Vagina (tissue), 2 donors: Measurements from ENCODE around the gene RBM3.

Source experiments
- POLR2A ChIP-seq, 2 donors: fragments of 450-650 bp; IDR thresholded peaks; one replicate each; pipeline ENCODE4 v1.6.1; 2017; ENCODE audit warnings: antibody characterized with exemption in 2 of 2, mild to moderate bottlenecking in 2 of 2, moderate library complexity in 2 of 2
- TF ChIP-seq, protein P1 (sequence below), 3 experiments: fragments of 450-650 bp in 2 of 3; fragments of 200-600 bp in 1 of 3; sonication (generic) in 1 of 3; IDR thresholded peaks; one replicate each; pipeline ENCODE4 v1.5.1; 2017 to 2019; ENCODE audit warnings: antibody characterized with exemption in 3 of 3, mild to moderate bottlenecking in 2 of 3, moderate library complexity in 2 of 3

DNA sequence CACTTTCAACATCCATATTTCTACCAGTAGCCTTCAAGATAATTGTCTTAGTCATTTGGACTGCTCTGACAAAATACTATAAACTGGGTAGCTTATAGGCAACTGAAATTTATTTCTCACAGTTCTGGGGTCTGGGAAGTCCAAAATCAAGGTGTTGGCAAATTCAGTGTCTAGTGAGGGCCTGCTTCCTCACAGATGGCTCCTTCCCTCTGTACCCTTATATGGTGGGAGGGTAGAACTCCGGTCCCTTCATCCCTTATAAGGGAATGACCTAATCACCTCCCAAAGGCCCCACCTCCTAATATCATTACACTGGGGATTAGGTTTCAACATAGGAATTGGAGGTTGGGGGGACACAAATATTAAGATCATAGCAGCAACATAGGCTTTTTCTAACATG is 42.1 kb upstream of the RBM3 start:
- TF ChIP-seq, protein P1, sequence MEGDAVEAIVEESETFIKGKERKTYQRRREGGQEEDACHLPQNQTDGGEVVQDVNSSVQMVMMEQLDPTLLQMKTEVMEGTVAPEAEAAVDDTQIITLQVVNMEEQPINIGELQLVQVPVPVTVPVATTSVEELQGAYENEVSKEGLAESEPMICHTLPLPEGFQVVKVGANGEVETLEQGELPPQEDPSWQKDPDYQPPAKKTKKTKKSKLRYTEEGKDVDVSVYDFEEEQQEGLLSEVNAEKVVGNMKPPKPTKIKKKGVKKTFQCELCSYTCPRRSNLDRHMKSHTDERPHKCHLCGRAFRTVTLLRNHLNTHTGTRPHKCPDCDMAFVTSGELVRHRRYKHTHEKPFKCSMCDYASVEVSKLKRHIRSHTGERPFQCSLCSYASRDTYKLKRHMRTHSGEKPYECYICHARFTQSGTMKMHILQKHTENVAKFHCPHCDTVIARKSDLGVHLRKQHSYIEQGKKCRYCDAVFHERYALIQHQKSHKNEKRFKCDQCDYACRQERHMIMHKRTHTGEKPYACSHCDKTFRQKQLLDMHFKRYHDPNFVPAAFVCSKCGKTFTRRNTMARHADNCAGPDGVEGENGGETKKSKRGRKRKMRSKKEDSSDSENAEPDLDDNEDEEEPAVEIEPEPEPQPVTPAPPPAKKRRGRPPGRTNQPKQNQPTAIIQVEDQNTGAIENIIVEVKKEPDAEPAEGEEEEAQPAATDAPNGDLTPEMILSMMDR (IDR thresholded peaks at IDR 0.05): no peak
- TF ChIP-seq POLR2A (IDR thresholded peaks at IDR 0.05): no peak
